GM21423 (cell line): Measurements from ENCODE around the gene SKP1.

Experiments
- ATAC-seq: cut with Tn5 transposase; IDR thresholded peaks from one replicate; pipeline ENCODE4 v1.9.1; 2021; ENCODE audit warnings: mild to moderate bottlenecking, moderate library complexity; ENCODE audit not compliant: unreplicated experiment

Gene SKP1

DNA sequence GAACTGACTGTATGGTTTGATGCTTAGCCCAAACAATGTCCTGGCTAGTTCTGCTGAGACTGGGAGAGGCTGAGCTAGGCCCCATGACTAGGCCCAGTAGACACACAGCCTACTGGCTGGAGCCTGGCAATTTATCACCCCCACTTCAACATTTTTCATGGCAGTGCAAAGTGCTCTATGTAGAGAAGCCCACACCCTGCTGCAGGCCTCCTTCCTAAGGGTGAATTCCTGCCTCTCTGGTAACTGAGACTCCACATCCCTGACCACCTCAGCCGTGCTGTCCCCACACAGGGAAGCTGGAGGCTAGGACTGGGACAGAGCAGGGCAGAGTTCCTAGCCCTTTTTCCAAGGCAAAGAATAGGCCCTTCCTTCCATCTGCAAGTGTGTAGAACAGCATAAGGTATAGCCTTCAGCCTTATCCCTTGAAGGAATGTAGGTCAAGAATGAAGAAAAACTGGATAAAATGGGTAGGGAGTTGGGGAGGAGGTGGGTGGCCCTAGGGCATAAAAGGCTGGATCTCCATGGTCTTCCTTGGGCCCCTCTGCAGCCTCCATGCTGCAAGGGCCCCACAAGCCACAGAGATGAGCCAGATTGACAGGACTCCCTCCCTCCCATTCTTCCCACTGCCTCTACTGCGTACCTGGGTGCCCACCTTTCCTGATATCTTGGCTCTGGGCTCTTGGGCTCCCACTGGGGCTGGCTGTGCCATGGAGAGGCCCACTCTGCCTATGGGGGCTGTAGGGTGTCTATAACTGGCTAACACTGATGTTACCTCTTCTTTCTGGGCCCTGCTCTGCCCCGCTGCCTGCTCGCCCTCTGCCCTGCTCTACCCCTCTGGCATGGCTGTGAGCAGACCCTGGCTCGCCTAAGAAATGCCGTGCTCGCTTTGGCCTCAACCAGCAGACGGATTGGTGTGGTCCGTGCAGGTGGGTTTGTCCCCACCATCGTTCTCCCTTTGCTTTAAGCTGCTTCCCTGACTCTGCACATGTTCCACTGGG, 32.5 kb downstream of the SKP1 start:
- ATAC-seq, result no peak

DNA sequence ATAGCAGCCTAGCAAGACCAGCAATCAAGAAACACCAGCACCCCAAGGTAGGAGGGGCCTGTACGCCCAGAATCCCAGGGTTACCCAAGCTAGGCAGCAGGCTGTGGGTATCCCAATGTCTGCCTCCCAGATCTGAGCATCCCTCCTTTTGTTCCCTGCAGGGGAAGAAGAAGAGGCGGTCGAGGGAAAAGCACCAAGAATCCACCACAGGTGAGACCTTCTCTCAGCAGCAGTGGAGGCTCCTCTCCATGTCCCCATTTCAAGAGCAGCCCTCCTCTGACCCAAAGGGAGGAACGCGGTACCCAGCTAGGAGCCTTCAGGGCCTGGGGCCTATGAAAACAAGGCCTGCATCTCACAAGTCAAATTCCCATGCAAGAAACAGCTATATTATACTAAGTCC, 33.3 kb downstream of the SKP1 start:
- ATAC-seq, result no peak

DNA sequence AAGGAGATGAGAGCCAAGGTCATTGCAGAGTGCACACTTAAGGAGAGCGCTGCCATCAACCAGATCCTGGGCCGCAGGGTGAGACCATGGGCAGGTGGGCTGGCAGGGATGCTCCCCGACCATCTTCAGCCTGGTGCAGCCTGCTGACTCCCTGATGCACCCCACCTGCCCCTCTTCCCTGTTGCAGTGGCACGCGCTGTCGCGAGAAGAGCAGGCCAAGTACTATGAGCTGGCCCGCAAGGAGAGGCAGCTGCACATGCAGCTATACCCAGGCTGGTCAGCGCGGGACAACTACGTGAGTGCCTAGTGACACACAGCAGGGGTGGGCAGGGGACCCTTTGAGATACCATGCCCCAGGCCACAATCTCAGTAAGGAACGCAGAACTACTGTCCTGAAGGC, 33.9 kb downstream of the SKP1 start:
- ATAC-seq, result no peak

DNA sequence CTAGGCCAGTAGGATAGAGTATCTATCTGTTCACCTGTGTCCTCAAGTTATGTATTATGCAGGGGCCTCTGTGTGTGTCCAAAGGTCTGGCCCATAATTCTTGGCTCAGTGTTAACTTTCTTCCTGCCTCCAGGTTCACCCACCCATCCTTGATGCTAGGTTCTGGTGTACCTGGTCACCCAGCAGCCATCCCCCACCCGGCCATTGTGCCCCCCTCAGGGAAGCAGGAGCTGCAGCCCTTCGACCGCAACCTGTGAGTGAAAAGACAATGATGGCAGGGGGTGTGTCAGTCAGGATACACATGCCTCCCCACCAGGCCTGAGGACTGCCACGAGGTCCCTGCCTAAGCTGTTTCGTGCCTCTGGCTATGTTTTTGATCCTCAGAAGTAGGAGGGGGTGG, 34.7 kb downstream of the SKP1 start:
- ATAC-seq, result no peak

DNA sequence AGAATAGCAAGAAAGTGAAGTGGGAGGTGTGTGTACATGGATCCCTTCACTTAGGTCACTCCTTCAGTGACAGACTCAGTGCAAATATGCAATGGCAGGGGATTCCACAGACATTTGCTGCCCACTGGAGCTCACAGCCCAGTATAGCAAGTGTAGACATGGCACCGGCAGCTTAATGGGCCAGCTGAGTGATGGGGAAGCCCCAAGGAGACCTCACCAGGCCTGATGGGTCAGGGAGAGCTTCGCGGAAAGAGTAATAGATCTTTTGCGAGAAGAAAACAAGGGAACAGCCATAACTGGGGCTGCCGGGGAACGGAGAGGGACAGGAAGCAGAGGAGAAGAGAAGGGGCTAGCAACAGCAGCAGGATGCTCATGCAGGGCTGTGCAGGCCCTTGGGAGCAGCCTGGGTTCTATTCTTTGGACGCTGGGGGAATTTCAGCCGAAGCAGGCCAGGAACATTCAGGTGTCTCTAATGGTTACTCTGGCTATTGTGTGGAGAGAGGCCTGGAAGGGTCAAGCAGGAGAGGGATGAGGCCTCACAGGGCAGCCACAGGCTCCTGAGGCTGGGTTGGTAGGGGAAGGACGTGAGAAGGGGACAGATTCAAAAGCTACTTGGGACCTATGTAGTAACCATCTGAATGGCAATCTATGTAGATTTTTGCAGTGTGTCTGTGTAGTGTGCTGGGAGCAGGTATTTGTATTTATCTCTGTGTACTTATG, 35.3 kb downstream of the SKP1 start:
- ATAC-seq, result no peak

DNA sequence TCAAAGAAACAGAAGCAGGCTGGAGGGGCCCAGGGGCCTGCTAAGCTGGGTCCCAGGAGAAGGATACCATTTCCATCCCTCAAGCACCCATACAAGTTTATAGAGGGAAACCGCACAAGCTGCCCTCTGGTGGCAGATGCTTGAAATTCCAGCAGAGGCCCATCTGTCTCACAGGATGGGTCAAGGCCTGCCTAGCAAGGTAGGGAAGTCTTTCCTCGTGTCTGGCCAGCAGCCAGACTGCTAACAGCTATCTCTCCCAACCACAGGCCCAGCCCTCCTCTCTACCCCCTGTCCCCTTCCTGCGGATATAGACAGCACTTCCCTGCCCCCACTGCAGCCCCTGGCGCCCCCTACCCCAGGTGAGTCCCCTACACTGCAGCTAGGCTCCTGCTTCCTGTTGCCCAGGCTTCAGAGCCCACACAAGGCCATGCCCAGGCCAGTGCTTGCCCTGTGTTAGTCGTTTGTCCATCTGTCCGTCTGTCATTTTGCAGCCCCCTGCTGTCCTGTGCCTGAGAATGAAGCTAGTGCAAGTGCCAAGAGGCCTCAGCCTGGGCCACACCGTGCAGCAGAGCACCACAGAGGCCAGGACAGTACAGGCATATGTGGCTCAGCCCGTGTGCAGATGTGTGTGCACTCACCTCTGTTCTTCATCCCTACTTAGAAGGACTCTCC, 36.1 kb downstream of the SKP1 start:
- peak; percentile 37 for ATAC-seq

DNA sequence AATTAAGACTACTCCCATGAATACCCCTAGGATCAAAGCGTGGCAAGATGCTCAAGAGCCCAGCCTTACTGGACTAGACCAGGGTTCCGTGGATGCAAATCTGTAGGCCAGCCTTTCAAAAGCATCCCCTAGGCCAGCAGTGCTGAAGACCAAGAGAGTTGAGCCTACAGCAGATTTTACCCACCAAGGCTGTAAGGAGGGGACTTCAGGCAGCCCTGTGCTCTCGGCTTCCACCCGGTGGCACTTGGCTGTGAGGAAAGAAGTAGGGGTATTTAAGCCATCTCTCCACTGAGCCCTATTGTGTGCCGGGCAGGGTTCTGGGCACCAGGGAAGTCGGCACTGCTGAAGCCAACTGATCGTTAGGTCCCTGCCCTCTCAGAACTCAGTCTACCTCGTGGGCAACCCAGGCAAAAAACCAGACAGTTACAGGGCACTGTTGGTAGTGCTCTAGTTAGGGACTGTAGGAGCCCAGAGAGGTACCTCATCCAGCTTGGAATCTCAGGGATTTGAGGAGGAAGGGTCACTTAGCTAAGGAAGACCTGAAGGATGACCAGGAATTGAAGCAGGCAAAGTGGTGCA, 36.8 kb downstream of the SKP1 start:
- no peak for ATAC-seq

DNA sequence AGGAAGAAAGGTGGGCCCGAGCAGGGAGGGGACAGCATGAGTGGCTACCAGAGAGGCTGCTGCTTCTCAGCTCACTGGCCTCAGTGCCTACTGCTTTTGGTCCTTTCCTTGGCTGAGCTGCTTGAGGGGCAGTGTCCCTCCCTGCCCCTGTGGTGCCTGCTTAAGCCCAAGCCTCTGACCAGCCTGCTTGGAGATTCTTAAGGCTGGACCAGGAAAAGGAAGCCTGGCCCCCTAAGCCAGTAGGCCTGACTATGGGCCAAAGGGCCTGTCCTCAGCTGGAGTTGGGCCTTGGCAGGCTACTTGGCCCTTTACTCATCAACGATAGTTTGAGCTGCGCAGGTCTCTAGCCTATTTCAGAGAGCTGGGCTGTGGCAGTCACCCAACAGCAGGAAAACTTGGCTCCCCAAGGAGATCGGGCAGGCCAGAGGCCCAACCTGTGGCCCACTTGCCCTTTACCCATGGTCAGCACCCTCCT, 37.3 kb downstream of the SKP1 start:
- no peak for ATAC-seq

DNA sequence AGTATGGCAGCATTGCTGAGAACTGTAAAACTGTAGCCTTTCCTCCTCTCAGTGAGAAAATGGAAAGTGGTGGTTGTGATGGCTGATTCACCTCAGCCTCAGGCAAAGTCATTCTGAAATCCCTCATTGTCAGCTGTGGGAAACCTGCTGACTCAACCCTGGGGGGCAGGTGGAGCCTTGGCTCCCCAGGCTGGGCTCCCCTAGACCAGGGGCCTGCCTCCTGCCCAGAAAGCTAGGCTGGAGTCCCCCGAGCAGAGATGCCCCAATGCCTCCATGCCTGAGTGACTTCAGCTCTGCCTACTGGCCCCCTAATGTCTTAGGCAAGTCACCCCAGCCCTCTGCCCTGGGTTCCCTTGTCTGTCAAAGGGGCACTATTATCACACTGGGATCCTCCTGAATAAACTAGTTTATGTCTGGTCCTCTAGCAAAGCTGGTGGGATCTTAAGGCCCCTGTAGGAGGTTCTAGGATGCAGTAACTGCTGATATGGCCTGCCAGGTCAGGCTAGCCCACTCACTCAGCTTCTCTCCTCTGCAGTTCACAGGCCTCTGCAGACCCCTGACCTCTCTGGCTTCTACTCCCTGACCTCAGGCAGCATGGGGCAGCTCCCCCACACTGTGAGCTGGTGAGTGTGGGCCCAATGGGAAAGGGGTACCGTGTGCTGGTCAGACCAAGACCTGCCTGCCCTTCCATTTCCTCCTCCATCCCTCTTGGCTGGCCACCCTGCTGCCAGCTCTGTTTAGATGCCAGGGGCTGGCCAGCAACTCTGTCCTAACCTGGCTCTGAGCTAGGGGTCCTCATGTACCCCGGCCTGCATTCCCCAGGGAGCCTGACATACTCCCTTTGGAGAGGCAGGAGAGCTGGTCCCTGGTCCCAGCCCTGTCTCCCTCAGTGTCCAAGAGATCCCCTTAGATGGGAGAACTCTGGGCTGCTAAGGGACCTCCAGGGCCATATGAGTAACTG, 38.1 kb downstream of the SKP1 start:
- ATAC-seq, result peak; percentile 62

DNA sequence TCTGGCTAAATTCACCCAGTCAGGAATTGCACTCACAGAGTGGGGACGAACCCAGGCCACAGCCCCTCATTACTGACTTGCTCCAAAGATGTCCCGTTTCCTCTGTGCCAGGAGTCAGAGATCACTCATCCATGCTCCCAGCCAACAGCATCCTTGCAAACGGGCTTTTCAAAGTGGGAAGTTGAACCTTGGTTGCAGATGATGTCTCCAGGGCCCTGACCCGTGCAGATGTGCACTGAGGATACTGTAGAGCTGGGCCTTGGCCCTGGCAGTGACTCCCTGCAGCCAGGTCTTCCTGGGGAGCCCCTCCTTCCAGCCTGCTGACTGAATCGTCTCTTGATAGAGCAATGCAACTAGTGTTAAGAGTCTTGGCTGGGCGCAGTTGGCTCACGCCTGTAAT, 40.0 kb downstream of the SKP1 start:
- no peak for ATAC-seq

DNA sequence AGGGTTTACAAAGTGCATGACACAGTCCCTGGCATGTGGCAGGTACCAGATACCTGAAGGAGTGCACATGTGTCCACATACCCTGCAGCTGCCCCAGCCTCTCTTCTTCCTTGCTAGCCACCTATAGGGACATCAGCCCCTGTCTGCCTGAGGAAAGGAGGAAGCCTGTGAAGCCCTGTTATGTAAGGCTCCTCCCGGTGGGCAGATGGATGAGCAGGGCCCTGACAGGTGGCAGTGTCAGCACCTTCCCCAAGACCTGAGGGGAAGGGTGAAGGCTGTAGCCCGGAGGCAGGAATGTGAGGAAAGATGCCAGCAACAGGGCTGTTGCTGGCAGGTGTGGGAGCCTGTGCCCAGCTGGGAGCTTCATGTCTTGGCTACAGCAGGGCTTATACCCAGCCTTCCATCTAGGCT, 40.5 kb downstream of the SKP1 start:
- no peak for ATAC-seq

DNA sequence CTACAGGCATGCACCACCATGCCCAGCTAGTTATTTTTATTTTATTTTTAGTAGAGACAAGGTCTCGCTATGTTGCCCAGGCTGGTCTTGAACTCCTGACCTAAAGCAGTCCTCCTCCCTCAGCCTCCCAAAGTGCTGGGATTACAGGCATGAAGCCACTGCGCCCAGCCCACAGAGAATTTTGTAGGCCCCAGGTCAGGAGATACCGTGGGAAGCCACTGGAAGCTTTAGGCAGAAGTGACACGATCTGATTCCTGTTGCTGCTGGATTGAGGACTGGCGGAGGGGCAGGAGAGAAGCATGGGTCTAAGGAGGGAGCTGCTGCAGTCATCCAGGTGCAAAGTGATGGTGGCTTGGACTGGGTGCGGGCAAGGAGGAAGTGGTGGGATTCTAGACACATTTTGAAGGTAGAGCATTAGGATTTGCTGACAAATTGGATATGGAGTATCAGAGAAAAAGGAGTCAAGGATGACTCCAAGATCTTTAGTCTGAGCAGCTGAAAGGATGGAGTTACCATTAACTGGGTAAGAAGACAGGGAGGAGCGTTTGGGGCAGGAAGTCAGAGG, 41.6 kb downstream of the SKP1 start:
- ATAC-seq, result no peak

DNA sequence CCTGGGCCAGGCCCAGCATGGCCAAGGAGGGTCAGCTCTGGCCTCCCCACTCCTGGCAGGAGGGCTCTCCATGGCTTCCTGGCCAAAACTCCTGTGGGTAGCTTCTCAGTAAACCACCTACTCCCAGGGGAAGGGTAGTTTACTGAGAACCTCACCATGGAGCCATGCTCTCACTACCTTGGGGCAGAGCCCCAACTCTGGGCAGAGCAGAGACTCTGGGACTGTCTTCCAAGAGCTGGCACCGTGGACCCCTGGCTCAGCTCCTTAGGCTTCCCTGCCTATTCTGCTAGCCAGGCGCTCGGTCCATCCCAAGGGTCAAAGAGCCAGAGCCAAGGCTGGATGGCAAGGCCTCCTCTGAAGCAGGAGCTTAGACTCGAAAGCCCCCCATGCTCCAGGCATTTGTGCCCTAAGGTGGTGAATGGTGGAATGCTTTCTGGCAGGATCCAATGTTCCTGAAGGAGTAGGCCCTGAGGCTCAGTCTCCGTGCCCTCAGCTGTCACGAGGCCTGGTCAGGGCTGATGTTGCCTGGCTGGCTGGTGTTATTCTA, 42.7 kb downstream of the SKP1 start:
- no peak for ATAC-seq

DNA sequence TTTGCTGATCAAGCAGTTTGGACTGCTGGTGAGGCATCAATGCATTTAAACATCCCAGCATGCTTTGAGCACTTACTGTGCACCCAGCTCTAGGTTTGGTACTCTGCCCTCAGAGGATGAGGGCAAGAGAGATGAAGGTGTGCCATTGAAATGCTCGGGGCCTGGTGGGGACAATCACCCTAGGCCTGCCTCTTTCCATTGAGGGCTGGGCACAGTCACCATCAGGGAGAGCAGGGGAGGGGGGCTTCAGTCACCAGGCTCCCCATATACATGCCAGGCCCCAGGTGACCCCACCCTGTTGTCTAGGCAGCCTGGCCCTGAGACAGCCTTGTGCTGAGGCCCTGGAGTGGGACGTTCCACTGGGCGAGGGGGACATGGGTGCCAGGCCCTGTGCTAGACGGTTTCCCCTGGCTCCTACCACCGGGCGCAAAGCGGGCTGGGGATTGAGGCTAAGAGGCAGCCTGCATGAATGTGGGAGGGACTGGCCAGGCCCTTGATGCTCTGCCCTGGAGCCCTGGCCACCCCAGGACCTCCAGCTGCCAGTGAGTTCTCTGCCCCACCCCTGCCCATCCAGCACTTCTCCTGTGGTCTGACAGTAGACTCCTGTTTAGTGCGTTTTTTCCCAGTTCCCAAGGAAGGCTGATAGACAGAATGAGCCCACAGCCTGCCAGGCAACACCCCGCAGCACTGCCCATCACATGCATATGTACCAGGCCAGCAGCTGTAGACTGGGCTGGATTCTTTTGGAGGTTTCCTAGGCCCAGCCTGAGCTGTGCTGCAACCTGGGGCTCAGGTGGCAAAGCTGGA, 43.4 kb downstream of the SKP1 start:
- ATAC-seq, result no peak

DNA sequence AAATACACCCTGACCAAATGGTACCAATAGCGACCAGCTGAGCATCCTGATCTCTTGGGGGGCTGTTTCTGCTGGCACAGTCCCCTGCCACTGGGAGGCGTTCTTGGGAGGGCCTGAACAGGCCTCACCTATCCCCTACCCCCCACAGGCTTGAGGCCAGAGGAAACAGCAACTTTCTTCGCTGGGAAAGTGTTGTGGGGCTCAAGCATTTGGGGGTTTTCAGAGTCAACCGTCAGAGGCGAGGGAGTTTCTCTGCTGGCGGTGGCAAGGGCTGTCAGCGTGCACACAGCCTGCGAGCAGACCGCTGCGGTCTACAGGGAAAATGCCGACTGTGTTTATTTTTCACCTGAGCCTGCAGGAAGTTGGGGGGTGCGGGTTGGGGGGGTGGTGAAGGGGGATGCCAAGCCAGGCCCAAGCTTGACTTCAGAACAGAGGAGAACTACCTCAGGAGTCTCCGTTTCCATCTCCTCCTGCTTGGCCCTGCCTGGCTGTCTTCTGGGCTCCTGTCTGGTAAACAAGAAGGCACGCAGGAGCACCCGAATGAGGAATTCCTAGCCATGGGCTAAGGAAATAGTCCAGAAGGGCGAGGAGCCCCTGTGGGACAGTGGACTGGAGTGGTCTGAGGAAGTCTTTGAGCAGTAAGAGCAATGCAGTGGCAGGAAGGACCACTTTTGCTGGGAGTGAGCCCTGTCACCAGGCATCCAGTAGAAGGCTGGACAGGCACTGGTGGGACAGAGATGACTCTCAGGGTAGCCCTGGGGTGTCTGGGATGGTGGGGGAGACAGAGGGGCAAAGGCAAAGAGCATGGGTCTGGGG, 44.2 kb downstream of the SKP1 start:
- ATAC-seq, result peak; percentile 56

DNA sequence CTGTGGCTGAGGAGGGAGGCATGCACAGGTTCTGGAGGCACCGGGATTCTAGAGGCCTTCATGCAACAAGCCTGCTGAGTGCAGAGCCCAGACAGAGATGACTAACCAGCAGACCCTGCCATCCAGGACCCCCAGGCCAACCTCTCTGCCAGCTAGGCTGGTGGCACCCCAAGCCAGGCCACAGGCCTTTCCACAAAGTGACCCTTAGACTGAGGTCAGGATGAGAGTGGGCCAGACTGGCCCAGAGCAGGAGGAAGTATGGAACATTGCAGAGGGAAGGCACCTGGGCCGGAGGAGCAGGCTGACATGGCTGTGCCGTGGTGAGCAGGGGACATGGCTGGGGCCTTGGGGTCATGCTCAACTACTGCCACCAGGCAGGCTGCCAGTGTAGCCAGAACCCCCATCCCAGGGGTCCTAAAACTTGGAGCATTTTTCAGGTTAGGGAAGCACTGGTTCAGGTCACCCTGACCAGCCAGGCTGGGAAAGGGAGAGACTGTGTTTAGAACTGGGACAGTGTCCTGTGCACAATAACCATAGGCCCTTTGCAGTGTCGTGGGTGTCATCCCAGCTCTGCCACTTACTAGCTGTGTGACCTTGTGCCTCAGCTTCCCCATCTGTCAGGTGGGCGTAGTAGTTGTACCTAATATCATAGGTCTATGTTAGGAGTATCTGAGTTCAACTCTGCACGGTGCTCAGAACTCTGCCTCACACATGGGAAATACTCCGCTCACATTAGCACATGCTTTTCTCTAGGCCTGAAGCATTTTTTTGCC, 45.0 kb downstream of the SKP1 start:
- no peak for ATAC-seq

DNA sequence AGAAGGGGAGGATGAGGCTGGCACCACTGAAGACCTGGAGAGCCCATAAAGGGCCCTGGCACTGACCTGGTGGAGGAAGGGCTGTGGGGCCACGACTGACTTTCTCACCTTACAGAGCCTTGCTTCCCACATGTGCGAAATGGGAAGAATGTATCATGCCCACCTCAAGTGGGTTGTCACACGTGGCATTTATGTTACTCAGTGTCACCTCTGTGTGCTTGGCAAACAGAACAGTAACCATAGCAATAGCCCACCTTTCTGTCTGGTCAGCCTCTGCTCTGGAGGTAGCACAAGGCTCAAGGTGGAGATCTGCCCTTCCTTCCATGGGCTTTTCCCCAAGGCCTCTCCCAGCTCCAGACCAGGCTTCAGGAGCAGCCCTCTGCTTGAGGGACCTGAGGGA, 45.6 kb downstream of the SKP1 start:
- no peak for ATAC-seq
